HG02884 (cell line): ENCODE measurements around the gene TMCC2.
"Not testable (repeated sequence)": the region's sequence is repeated elsewhere in the genome, so short reads cannot be mapped to it uniquely, and the experiment has no call there.

ENCODE experiments used
- ATAC-seq: cut with Tn5 transposase; IDR thresholded peaks from one replicate; pipeline ENCODE4 v1.9.1; 2021; ENCODE audit warnings: mild to moderate bottlenecking, moderate library complexity; ENCODE audit not compliant: unreplicated experiment

Gene TMCC2

GRCh38 chr1:205275916-205276688, 48.4 kb downstream of the TMCC2 start:
- ATAC-seq = no peak

- no peak for ATAC-seq
Measured at GRCh38 chr1:205276689-205277065, 48.9 kb downstream of the TMCC2 start.

- ATAC-seq = no peak
Measured at GRCh38 chr1:205279986-205280385, 52.2 kb downstream of the TMCC2 start.

- not testable (repeated sequence) for ATAC-seq
Measured at GRCh38 chr1:205280666-205281395, 53.1 kb downstream of the TMCC2 start.

GRCh38 chr1:205283270-205284147, 55.8 kb downstream of the TMCC2 start:
- ATAC-seq = no peak

- ATAC-seq = no peak
Measured at GRCh38 chr1:205284420-205285144, 56.8 kb downstream of the TMCC2 start.

- no peak for ATAC-seq
Measured at GRCh38 chr1:205285381-205286101, 57.8 kb downstream of the TMCC2 start.

GRCh38 chr1:205286335-205286950, 58.7 kb downstream of the TMCC2 start:
- ATAC-seq = no peak

GRCh38 chr1:205287076-205287475, 59.3 kb downstream of the TMCC2 start:
- no peak for ATAC-seq

- peak; percentile 78 for ATAC-seq
Measured at GRCh38 chr1:205287767-205288559, 60.2 kb downstream of the TMCC2 start.

GRCh38 chr1:205291596-205291995, 63.9 kb downstream of the TMCC2 start:
- no peak for ATAC-seq

GRCh38 chr1:205293350-205294074, 65.8 kb downstream of the TMCC2 start:
- no peak for ATAC-seq

- ATAC-seq = no peak
Measured at GRCh38 chr1:205294175-205294917, 66.6 kb downstream of the TMCC2 start.

GRCh38 chr1:205294934-205295333, 67.2 kb downstream of the TMCC2 start:
- ATAC-seq = no peak

GRCh38 chr1:205296154-205296553, 68.4 kb downstream of the TMCC2 start:
- no peak for ATAC-seq

GRCh38 chr1:205297546-205298177, 69.9 kb downstream of the TMCC2 start:
- not testable (repeated sequence) for ATAC-seq
